HUDEP-2 (cell line): ENCODE data around the gene TMEM204.

ENCODE experiments used
- DNase-seq, 76 experiments: peaks; one replicate each; lab custom pipeline; 2025; ENCODE audit not compliant: unreplicated experiment in 76 of 76; lab: John Stamatoyannopoulos, UW

TMEM204 gene

DNA sequence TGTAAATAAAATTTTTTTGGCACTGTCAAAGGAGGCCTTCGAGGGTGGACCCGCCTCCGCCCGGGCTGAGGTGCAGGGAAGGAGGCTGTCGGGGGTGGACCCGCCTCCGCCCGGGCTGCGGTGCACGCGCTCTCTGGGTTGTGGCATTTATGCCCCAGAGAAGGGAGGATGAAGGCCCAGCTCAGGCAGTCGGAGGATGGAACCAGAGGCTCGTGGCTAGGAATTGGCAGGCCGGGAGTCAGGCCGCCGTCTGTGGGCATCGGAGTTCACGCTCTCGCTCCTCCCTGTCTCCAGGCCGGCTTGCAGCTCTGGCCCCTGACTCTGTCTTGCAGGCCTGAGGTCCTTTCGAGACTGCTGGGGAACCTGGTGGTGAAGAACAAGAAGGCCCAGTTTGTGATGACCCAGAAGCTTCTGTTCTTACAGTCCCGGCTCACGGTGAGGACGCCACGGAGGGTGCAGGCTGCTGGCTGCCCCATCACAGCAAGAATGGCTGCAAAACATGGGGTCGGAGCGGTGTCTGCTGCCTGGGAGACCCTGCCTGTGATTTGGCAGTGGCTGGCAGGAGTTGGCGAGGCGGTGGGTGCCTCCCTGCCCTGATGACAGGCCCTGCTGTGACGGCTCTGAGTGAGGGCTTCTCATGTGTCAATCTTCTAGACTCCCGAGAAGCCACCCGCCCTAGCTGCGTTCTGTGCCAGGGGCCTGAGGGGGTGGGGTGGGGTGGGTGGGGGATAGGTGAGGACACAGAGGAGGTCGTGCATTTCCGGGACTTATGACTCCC is 34.4 kb upstream of the TMEM204 start:
- DNase-seq = no peak

DNA sequence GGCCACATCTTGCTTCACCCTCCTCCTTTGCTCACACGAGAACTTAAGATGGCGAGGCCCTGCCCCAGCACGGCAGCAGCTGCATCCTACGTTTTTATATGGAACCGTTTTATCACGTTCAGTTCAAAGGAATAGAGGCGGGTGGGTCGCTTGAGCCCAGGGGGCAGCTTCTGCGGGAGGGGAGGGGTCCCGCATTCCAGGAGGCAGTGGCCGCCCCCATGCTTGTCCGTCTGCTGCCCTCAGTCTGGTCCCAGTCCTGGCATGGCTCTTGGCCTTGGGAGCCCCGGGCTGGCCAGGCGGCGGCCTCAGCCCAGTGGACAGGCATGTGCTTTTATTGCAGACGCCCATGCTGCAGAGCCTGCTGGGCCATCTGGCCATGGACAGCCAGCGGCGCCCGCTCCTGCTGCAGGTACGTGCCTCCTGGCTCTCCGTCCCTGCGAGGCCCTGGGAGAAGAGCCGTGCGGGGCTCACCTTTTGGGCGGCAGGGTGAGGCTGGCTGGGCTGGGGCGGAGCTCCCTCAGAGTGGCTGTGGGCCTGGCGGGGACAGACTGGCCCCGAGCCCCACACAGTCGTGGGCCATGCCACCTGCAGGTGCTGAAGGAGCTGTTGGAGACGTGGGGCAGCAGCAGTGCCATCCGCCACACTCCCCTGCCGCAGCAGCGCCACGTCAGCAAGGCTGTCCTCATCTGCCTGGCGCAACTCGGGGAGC is 33.6 kb upstream of the TMEM204 start:
- no peak for DNase-seq

DNA sequence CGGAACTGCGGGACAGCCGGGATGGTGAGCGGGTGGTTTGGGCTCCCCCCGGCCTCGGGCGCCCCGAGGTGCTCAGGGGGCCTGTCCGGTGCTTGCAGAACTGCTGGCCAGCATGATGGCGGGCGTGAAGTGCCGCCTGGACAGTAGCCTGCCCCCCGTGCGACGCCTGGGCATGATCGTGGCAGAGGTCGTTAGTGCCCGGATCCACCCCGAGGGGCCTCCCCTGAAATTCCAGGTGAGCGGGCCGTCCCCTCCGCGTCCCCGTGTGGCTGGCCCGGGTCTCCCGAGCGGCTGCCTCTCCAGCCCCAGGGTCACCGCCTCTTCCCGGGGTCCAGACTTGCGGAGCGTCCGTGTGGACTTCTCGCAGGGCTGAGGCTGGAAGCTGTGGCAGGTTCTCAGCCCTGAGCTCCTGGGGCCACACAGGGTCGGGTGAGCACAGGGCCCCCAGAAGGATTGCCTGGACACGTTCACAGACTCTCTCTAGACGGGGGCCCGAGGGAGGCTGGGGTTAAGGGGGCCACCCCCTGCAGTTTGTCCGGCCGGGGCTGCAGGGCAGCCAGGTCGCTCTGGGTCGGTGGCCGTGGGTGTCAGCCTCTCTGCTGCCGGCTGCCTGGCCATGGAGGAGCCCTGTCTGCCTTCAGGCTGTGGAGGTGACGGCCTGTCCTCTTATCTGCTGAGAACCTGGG is 32.9 kb upstream of the TMEM204 start:
- DNase-seq = no peak

DNA sequence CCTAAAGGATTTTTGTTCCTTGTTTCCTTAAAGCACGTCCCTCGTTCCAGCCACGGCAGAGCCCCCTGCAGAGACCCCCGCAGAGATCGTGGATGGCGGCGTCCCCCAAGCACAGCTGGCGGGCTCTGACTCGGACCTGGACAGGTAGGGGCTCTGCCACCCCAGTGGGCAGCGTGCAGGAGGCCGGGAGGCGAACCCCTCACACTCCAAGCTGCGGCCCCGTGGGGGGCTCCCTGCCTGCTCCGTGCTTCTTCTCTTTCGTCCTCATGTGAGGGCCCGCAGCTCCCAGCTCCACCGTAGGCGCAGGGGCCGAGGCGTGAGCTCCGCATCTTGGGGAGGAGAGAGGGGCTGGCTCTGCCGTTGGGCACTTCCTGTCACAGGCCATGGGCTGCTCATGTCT is 31.8 kb upstream of the TMEM204 start:
- DNase-seq = no peak

GRCh38 chr16:1502092-1503004 is 31.1 kb upstream of the TMEM204 start:
- DNase-seq = no peak

DNA sequence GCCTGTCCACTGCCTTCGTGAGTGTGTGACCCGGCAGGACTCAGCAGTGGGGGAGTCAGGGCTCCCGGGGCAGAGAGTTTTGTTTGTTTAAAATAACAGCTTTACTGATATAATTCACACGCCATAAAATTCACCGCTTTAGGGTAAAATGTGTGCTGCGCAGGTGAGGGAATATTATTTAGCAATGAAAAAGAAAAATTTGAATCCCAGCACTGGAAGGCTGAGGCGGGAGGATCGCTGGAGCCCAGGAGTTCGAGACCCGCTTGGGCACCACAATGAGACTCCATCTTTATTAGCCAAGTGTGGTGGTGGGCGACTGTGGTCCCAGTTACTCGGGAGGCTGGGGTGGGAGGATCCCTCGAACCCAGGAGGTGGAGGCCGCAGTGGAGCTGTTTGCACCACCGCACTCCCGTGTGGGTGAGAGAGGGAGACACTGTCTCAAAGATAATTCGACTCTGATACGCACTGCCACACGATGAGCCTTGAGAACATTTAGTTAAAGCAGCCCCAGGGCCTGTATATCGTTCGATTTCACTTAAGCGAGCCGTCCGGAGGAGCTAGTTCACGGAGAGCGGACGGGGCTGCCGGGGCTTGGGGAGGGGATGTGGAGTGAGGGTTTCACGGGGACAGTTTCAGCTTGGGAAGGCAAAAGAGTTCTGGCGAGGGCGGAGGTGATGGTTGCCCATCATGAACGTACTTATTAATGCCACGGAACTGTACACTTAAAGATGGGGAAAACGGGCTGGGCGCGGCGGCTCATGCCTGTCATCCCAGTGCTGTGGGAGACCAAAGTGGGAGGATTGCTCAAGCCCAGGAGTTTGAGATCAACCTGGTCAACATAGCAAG is 30.1 kb upstream of the TMEM204 start:
- DNase-seq = no peak

- no peak for DNase-seq
Observed at GRCh38 chr16:1505073-1505844, 28.2 kb upstream of the TMEM204 start.

- no peak for DNase-seq
Observed at GRCh38 chr16:1505912-1506311, 27.6 kb upstream of the TMEM204 start.

DNA sequence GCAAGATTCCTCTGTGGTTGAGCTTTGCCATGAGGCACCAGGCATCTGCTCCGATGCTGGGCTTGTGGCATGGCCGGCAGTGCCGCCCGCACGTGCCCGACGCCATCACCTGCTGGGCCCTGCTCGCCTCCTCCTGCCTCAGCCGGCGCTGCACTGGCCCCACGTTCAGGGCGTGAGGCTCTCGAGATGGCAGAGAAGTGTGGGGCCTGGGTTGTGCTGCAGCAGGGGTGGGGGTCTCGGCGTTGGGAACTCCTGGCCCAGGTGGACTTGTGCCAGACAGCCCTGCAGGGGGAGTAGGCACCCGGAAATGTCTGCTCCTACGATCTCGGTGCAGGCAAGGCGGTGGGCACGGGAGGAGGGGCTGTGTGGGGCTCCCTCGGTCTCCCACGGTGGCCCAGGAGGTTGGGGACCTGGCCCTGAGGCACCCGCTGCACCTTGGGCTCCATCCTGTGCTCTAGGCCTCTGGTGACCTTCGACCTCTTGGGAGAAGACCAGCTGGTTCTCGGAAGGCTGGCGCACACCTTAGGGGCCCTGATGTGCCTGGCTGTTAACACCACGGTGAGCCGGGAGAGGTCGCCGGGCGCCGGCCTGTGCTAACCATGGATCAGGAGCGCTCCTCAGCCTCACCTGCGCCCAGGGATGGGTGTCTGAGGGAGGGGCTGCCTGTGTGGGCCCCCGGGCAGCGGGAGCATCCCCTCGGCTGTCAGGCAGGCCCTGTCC is 26.8 kb upstream of the TMEM204 start:
- DNase-seq = no peak

GRCh38 chr16:1508494-1509187 is 24.8 kb upstream of the TMEM204 start:
- no peak for DNase-seq

DNA sequence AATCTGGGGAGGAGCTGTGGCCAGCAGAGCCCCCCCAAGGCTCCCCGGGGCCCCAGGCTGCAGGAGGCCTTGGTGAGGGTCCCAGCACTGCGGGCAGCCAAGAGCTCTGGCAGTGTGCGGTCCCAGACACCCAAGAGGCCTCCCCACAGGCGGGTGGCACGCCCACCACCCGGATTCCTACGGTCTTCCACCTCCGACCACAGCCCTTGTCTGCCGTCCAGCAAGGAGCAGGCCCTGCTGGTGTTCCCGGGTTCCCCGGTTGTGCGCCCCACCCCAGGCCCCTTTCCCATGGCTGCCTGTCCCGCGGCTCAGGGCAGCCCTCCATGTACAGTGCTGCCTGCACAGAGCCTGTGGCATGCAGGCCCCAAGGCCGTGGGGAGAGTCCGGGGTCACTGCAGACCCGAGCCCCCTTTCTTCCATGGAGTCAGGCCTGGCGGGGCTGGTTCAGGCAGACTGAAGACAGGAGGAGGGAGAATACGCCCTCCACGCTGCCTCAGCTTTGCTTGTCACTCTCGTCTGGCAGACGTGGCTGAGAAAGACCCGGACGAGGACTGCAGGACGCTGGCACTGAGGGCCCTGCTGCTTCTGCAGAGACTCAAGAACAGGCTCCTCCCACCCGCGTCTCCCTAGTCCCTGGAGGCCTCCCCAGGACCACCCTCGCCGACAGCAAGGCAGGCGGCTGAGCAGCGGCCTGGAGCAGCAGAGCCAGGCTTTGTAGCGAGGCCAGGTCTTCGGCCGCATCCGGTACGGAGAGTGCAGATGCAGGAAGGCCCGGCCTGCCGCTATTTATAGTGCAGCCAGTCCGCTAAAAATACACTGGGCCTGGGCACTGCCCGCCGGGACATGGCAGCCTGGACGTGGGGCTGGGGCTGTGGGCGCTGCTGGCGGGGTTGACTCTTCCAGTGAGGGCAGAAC is 23.9 kb upstream of the TMEM204 start:
- DNase-seq = no peak

- DNase-seq = no peak
Observed at GRCh38 chr16:1510272-1510671, 23.2 kb upstream of the TMEM204 start.

GRCh38 chr16:1510941-1511351 is 22.5 kb upstream of the TMEM204 start:
- no peak for DNase-seq

- no peak for DNase-seq
Observed at GRCh38 chr16:1511662-1512569, 21.6 kb upstream of the TMEM204 start.

DNA sequence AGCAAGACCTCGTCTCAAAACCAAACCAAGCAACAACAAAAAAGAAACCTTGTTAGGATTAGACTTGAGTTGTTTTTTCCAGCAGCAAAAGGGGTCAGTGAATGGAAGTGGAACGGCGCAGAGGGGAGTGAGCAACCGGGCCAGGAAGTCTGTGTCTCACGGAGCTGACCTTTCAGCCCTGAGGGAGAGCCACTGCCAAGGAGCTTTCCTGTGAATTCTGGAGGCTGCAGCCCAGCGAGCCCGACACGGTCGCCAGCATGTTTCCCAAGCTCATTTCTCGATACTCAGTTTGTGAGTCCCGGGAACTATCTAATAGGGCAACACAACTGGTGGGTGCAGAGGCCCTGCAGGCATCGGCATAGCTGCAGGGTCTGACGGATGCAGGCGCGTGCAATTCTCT is 20.7 kb upstream of the TMEM204 start:
- no peak for DNase-seq

DNA sequence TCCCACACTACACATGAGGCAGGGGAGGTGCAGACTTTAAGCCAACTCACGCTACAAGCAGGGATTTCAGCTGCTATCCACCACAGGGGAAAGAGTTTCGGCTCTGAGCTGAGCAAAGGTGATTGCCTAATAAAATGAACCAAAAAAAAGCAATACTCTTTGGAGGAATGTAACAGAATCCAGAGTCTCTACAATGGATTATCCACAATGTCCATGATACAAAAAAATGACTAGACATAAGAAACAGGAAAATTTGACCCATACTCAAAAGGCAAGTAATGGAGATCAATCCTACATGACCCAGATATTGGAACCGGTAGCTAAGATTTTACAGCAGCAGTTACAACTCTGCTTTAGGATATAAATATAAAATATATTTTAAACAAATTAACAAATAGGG is 19.0 kb upstream of the TMEM204 start:
- no peak for DNase-seq
